Stimulated activated CD8-positive, alpha-beta memory T cell treated with anti-CD3 and anti-CD28 coated beads, Interleukin-7, amount 100 ng/mL, for 24 hours (primary cell): ENCODE results near the gene POU6F1.
"Not testable (repeated sequence)": the region's sequence is repeated elsewhere in the genome, so short reads cannot be mapped to it uniquely, and the experiment has no call there.

Source experiments
- DNase-seq: peaks from one replicate; pipeline ENCODE4 v3.0.0-alpha.2; 2020; ENCODE audit warnings: low read depth

POU6F1 gene, protein sequence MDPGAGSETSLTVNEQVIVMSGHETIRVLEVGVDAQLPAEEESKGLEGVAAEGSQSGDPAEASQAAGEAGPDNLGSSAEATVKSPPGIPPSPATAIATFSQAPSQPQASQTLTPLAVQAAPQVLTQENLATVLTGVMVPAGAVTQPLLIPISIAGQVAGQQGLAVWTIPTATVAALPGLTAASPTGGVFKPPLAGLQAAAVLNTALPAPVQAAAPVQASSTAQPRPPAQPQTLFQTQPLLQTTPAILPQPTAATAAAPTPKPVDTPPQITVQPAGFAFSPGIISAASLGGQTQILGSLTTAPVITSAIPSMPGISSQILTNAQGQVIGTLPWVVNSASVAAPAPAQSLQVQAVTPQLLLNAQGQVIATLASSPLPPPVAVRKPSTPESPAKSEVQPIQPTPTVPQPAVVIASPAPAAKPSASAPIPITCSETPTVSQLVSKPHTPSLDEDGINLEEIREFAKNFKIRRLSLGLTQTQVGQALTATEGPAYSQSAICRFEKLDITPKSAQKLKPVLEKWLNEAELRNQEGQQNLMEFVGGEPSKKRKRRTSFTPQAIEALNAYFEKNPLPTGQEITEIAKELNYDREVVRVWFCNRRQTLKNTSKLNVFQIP

DNA sequence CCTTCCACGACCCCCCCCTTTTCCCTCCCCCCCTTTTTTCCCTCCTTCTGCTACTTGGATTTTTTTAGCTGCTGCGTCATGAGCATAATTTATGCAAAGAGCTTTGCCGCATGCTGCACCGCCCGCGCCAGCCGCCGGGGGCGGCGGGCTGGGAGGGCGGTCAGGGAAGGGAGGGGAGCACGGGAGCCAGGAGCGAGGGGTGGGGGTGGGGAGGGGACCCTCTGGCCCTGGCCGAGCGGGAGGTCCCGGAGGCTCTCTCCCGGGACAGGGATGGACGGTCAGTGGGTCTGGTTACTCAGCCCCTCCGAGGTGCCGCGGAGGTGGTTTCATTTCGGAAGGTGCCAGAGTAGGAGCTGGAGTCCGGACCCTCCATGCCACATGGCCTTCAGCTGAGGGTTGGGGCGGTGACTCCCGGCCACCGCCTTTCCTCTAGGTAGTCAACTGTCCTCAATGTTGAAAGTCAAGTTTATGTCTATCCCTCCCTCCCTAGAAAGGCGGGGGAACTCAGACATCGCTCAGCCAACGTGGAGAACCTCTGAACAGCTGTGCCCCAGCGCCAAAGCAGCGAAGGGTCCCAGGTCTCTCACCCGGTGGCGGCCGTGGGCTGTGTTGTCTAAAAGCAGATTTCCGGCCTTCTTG lies at the start of gene POU6F1:
TSS of gene POU6F1 (minus strand) at position 95 of the 639 bp plus-strand sequence. CDS start 11,226 bp downstream, outside the sequence.
- DNase-seq, result peak; percentile 23

DNA sequence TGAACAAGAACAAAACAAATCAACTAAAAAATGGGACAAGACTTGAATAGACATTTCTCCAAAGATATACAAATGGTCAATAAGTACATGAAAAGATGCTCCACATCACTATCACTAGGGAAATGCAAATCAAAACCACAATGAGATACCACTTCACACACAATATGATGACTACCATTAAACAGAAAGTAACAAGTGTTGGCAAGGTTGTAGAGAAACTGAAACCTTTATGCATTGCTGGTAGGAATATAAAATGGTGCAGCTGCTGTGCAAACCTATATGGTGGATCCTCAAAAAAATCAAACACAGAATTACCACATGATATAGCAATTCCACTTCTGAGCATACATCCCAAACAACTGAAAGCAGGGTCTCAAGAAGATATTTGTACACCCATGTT lies 47.2 kb upstream of the POU6F1 start:
- DNase-seq, result no peak

DNA sequence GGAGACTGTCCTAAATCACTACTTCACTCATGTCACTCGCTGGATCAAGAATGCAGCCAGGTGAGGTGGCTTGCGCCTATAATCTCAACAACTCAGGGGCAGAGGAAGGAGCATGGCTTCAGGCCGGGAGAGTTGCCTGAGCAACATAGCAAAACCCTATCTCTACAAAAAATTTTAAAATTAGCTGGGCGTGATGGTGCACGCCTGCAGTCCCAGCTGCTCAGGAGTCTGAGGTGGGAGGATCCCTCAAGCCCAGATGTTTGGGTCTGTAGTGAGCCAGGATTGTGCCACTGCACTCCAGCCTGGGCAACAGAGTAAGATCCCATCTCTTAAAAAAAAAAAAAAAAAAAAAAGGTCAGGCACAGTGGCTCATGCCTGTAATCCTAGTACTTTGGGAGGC lies 46.4 kb upstream of the POU6F1 start:
- DNase-seq, result no peak

DNA sequence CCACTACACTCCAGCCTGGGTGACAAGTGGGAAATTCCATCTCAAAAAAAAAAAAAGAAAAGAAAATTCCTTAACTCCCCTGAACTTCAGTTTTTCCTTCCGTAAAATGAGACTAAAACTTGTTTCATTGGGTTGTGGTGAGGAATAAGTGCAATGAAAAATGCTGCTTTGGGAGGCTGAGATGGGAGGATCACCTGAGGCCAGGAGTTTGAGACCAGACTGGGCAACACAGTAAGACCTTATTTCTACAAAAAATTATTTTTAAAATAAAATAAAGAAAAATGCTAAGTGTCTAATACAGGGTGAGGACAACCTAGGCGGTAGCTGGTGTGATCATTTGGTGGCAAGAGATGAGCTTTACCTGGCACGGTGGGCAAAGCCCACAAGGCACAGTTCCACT lies 45.5 kb upstream of the POU6F1 start:
- DNase-seq, result no peak

DNA sequence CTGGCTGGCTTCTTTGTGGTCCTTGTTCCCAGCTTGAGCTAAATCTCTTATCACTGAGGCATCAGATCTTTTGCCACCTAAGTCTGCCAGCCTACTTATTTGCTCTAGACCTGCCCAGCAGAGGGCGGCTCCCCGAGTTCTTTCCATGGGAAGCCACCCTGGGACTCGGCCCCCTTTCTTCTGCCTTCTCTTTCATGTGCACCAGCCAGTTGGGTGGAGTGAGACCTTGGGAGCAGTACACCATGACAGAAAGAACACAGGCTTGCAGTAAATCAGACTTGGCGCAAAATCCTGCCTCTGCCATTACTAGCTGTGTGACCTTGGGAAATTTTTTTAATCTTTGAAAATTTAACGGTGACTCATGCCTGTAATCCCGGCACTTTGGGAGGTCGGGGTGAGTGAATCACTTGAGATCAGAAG lies 44.9 kb upstream of the POU6F1 start:
- DNase-seq, result no peak

DNA sequence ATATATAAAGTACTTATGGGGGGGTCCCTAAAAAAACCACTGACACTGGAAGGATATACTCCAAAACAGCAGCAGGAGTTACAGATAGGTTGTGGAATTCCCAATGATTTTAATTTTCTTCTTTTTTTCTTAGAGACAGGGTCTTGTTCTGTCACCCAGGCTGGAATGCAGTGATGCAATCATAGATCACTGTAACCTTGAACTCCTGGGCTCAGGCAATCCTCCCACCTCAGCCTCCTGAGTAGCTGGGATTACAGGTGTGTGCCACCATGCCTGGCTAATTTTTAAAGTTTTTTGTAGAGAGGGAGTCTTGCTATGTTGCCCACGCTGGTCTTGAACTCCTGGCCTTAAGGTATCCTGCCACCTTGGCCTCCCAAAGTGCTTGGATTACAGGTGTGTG lies 41.7 kb upstream of the POU6F1 start:
- not testable (repeated sequence) for DNase-seq

DNA sequence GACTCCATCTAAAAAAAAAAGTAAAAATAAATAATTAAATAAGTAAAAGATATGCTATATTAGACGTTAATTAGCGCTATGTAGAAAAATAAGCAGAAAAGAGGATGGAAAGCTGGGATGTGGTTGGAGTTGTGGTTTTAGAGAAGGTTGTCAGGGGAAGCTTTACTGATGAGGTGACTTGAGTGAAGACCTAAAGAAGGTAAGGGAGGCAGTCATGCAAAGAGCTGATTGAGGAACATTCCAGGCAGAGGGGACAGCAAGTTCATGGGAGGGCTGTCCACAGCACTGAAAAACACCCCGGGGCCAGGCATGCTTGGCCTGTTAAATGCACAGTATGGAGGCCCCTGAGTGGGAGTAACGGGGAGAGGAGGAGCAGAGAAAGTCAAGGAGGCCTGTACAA lies 36.7 kb upstream of the POU6F1 start:
- DNase-seq, result no peak

DNA sequence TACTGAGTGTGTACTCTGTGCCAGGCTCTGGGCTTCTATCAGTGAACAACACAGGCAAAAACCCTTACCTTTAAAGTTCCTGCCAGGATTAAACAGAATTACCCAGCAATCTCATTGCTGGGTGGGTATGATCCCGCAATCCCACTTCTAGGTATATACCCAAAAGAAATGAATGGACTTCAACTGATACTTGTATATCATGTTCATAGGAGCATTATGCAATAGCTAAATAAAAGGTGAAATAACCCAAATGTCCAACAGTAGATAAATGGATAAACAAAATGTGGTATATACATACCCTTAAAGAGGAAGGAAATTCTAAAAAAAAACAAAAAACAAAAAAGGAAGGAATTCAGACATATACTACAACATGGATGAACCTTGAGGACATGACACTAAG lies 35.4 kb upstream of the POU6F1 start:
- DNase-seq, result no peak

DNA sequence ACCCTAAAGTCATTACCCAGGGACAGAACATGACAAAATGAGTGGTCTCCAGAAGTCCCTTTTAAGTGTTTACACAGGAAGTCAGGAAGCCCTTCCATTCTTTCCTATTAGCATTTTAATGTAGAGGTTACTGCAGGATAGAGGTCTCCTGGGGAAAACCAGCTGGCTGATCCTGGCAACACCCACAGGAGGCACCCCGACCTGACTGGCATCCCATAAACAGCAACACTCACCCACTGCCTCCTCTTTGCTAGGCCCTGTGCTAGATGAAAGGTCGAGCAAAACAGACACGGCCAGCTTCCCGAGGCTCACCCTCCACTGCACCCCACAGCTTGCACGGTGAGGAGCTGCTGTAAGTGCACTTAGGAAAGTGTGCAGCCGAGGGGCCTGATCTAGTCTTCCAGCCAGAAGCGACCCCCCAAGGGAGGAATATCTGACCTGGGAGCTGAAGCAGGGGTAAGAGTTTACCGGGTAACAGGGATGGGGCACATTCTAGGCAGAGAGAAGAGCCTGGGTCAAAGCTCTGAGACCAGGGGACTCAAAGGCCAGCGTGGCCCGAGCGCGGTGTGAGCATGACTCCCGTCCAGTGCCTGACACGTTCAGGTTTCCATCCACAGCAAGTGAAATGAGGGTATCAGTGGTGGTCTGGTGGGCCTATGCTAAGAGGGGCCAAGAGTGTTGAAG lies 29.8 kb upstream of the POU6F1 start:
- DNase-seq, result no peak

DNA sequence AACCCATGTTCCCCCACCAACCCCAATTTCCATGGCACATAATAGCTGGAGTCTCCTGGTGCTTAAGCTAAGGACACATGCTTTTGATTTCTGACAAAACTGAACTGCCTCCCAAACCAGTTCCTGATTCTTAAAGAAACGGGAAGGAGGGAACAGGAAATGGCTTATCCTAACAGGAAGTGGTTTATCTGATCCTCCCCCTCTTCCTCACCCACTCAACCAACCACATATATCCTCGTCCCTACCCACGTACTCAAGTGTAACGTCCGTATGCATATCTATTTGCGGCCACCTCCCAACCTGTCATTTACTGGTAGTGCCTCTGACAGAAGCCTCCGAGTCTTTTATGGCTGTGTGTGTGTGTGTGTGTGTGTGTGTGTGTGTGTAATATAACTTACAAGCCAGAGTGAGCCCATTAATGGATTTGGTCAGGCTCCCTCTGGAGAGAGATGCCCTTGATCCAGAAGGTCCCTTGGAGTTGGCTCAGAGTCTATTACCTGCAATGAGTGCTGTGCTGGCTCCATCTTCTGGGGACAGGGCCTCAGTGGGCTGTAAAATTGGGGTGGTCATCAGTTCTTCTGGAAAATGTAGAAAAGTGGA lies 28.5 kb upstream of the POU6F1 start:
- no peak for DNase-seq

DNA sequence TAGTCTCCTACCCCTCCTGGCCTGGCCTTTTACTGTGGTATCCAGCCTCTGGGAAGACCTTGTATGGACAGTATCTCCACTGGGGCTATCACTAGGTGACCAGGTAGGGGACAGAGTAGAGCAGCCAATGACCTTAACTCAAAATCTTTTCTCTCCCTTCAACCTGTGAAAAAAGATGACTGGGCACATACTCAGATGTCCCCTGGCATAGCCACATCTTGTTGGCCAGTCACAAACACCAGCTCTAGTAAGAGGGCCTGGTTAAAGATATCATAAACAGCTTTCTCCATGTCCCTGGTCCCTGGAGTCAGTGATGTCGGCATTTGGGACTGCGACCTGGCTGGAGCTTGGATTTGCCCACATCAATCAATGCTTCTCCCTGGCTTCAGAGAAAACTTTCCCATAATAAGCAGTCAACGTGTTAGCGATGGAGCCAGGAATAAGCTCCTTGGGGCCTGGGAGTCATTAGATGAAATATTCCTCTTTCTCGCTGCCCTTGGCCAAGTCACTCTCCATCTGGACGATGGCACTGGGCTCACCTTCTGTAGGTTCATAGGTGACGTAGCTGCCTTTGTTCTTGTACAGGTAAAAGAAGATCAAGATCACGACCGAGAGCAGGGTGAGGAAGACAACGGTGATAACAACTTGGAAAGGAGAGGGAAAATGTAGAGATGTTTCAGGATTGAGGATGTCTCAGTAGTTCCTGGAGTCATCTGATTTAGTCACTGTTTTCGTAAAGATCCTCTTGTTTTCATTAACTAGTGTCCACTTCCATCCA lies 27.8 kb upstream of the POU6F1 start:
- DNase-seq, result no peak

DNA sequence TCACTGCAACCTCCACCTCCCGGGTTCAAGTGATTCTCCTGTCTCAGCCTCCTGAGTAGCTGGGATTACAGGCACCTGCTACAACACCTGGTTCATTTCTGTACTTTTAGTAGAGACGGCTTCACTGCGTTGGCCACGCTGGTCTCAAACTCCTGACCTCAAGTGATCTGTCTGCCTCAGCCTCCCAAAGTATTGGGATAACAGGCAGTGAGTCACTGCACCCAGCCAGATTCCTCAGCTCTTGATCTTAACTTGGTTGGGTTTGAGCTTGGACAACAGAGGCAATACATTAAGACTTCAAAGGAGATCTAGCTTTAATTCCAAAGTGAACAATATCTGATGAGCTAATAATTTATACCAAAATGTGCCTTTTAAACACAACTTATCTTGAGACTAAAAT lies 26.4 kb upstream of the POU6F1 start:
- DNase-seq, result no peak

DNA sequence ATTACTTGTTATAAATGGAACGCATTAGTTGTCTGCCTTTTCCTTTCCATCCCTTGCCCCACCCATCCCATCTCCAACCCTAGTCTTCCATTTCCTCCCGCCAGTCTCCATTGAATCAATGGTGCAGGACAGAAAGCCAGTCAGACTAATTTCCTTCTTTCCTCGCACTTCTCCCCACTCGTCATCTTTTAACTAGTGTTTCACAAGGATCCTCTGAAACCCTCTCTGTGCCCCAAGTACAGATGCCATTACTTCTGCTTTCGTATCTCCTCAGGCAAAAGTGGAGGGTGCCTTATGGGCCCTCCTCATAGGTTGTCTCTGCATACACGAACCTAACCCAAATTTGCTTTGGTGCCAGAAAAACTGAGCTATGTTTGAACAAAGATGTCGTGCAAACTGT lies 25.0 kb upstream of the POU6F1 start:
- no peak for DNase-seq

DNA sequence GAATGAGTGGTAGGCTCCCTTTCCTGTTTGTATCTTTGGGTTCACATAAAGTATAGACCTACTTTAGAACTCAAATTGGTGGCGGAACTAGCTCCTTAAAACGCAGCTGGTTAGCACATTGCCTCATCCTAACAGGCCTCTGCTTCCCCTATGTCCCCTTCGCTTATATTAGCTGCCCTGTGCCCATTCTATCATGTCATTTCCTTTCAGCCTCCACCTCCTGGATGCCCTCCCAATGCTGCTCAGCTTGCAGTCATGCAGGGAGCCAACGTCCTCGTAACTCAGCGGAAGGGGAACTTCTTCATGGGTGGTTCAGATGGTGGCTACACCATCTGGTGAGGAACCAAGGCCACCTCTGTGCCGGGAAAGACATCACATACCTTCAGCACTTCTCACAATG lies 24.3 kb upstream of the POU6F1 start:
- no peak for DNase-seq

DNA sequence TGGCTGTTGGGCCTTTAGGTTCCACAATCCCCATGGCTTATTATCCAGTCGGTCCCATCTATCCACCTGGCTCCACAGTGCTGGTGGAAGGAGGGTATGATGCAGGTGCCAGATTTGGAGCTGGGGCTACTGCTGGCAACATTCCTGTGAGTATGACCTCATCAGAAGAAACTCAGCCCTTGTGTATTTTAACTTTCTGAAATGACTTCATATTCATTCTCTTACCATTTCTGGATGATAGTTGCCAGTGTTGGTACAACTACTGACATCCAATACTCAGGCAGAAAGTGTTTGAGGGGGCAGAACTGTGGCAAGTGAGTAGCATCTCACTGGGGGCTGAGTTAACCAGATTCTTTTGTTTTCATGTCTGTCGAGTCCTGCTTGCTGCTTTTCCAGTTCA lies 23.1 kb upstream of the POU6F1 start:
- DNase-seq, result no peak

DNA sequence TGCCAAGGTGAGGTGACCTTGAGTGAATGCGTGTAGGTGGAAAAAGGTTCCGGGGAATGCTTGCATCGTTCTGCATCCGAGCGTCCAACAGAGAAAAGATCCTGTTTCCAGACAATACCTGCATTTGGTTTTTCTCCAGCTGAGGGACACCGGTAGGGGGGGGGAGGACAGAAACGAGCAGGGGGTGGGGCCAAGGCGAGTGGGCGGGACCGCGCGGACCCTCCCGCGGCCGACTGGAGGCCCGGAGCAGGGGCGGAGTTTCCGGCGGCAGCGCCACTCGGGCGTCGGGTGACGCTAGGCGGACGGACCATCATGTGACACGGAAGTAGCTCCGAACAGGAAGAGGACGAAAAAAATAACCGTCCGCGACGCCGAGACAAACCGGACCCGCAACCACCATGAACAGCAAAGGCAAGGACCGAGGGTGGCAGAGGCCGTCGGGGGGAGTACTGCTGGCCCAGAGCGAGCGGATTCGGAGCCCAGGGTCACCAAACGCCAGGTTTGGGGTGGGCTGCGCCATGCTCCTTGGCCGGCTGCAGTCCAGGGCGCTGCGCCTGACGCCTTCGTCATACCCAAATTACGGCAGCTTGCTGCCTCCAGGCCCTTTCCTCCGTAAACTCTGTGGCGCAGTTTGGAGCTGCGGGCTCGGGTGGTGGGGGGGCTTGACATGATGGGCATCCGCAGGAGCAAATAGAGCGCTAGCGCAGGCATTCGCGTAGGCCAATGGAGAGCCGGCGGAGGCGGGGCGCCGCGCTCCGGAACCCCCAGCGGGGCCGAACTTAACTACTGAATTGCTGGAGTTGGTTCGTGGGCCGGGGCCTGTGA lies 20.9 kb upstream of the POU6F1 start, which contains the start of gene DAZAP2:
TSS of gene DAZAP2 (plus strand) at position 317 of the 825 bp plus-strand sequence. CDS start at position 399, 82 bp downstream.
- peak; percentile 89 for DNase-seq

DNA sequence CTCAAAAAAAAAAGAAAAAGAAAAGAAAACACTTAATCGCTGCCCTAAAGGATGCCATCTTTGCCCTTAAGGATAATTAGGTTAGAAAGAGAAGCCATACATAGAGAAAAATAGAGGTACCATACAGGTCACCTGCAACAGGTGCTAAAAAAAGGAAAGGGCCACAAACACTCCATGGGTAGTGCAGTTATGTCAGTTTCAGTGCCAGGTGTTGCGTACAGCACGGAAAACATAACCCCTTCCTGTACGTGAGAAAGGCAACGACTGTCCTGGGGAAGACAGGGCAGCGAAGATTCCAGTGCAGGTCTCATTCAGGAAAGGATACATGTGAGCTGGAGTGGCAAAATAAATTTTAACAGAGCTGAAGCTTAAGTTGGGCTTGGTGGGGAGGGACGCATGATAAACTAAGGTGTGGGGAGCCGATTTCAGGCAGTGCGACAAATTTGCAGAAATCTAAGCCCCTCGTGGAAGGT lies 20.2 kb upstream of the POU6F1 start:
- DNase-seq, result no peak

DNA sequence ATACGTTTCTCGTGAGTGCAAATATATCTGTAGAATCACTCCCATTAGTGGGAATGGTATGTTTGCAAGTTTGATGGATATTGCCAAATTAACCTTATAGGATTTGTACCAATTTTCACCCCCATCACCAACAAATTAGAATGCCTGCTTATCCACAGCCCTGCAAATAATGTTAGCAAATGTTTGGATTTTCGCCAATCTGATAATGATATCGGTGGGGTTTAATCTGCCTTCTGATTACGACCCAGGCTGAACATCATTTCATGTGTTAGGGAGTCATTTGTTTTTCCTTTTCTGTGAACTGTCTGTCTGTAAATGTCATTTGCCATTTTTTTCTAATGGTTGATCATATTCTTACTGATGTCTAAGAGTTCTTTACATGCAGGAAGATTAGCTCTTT lies 16.7 kb upstream of the POU6F1 start:
- DNase-seq, result no peak

DNA sequence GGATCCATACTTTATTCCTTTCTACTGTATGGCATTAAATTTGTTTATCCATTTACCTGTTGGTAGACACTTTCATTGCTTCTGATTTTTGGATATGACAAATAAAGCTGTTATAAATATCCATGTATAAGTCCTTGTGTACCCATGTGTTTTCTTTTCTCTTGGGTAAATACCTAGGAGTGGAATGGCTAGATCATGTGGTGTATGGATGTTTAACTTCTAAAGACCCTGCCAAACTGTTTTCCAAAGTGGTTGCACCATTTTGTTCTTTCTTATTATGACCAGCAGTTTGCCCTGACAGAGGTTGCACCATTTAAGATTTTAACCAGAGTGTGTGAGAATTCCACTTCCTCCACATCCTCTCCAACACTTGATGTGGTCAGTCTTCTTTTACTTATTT lies 14.8 kb upstream of the POU6F1 start:
- DNase-seq, result no peak

DNA sequence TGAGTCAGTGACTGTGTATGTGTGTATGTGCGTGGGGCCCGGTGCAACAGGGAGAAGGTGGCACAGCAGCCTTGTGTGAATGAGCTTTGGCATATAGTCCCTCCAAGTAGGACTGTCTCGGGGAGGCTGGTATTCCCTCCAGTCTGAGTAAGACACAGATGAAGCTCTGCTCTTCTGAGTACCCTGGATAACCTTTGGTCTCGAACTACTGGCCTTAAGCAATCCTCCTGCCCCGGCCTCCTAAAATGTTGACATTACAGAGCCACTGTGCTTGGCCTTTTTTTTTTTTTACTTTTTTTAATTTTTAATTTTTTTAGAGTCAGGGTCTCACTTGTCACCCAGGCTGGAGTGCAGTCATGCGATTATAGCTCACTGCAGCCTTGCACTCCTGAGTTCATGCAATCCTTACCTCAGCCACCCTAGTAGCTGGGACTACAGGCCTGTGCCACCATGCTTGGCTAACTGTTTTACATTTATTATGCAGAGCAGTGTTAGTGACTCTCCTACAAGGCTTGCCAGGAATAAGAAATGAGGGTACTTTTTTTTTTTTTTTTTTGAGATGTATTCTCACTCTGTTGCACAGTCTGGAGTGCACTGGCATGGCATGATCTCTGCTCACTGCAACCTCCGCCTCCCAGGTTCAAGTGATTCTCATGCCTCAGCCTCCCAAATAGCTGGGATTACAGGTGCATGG lies 11.4 kb upstream of the POU6F1 start:
- no peak for DNase-seq
